ENCODE measurements around the gene GAL3ST2.
"Not testable (repeated sequence)": the region's sequence is repeated elsewhere in the genome, so short reads cannot be mapped to it uniquely, and the experiment has no call there.

Gene GAL3ST2

GRCh38 chr2:241810307-241811200 is 33.9 kb downstream of the GAL3ST2 start:
- no peak for DNase-seq

- no peak for DNase-seq
These were observed 34.8 kb downstream of the GAL3ST2 start for GRCh38 chr2:241811201-241811951.

- no peak for DNase-seq
These were observed 35.5 kb downstream of the GAL3ST2 start for GRCh38 chr2:241811952-241812729.

- DNase-seq = no peak
These were observed 36.4 kb downstream of the GAL3ST2 start for GRCh38 chr2:241812730-241813643.

GRCh38 chr2:241813644-241814392 is 37.2 kb downstream of the GAL3ST2 start:
- no peak for DNase-seq

- DNase-seq = no peak
These were observed 37.7 kb downstream of the GAL3ST2 start for GRCh38 chr2:241814393-241814642.

GRCh38 chr2:241814643-241815476 is 38.2 kb downstream of the GAL3ST2 start:
- no peak for DNase-seq

GRCh38 chr2:241815477-241816430 is 39.1 kb downstream of the GAL3ST2 start:
- no peak for DNase-seq

GRCh38 chr2:241816431-241817121 is 40.0 kb downstream of the GAL3ST2 start:
- no peak for DNase-seq

GRCh38 chr2:241817126-241817820 is 40.7 kb downstream of the GAL3ST2 start:
- no peak for DNase-seq

- not testable (repeated sequence) for DNase-seq
These were observed 41.2 kb downstream of the GAL3ST2 start for GRCh38 chr2:241817821-241818215.

- no peak for DNase-seq
These were observed 41.8 kb downstream of the GAL3ST2 start for GRCh38 chr2:241818229-241818942.

GRCh38 chr2:241818943-241819270 is 42.3 kb downstream of the GAL3ST2 start:
- no peak for DNase-seq

- not testable (repeated sequence) for DNase-seq
These were observed 43.5 kb downstream of the GAL3ST2 start for GRCh38 chr2:241819947-241820624.

- DNase-seq = no peak
These were observed 44.2 kb downstream of the GAL3ST2 start for GRCh38 chr2:241820625-241821384.
